NCI-H345 treated with DMSO at 0.1 percent for 48 hours (cell line): ENCODE data around the gene NHLRC3.
"Not testable (repeated sequence)": the region's sequence is repeated elsewhere in the genome, so short reads cannot be mapped to it uniquely, and the experiment has no call there.

Experiments used
- DNase-seq: peaks from one replicate; lab custom pipeline; 2025; ENCODE audit not compliant: unreplicated experiment; lab: John Stamatoyannopoulos, UW

The NHLRC3 gene

DNA sequence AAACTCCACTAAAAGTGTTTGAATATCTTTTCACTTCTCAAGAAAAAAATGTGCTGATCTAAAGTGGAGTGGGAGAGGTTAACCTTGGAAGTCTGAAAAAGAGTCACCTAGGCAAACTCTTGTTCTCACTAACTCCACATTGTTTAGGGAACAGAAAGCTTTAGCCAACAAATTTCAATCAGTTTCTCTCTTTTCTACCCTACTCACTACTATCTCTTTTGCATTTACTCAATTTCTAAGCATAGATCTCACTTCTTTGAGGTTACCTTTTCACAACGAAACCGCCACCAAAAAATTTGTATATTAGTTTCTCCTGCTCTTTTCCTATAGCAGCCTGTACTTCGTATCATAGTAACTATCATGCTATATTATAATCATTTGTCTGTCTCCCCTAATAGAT lies 6.3 kb downstream of the NHLRC3 start:
- DNase-seq = no peak

DNA sequence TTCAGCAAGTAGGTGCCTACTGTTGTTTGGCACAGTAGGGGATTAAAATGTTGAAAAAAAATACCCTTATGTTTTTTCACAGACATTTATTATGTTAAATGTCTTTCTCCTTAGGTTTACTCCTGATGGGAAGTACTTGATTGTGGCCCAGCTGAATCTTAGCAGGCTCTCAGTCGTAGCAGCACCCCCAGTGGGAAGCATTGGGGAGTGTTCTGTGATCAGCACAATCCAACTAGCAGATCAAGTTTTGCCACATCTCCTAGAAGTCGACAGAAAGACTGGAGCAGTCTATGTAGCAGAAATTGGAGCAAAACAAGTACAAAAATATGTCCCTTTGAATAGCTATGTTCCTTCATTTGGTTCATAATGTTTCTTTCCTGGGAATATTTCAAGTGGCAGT lies 9.3 kb downstream of the NHLRC3 start:
- DNase-seq = no peak

DNA sequence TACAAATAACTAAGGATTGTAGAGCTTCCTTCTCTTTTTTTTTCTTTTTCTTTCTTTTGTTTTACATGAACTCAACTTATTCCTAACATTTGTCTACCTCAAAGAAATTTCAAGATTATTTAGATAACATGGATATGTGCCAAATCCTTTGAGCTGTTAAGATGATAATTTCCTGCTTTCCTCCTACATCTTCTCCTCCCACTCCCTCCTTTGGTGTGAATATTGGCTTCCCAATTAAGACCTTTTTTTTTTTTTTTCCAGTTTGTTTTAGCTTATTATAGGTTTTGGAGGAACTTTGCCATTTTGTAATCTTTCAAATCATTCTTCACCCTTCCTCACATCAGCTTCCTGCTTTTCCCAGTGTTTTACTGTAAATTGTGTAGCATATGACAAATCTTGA lies 10.6 kb downstream of the NHLRC3 start:
- DNase-seq = no peak

GRCh38 chr13:39049274-39049673 lies 11.0 kb downstream of the NHLRC3 start:
- no peak for DNase-seq

DNA sequence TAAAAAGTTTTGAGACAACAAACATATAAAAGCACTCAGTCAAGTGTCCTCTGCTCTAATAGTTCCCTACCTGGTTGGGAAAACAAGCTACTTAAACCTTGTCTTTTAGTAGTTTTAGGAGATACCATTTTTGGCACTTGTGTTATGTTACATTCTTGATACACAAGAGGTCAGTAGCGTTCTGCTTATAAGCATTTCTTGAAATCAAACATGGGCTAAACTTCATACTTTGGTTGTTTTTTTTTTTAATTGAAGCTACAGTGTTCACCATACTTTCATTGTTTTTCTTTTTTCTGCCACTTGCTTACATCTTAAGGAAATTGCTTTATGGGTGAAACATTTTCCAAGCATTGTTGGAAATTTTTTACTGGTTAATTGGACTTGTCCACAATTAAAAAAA lies 12.9 kb downstream of the NHLRC3 start:
- DNase-seq = peak; percentile 45

DNA sequence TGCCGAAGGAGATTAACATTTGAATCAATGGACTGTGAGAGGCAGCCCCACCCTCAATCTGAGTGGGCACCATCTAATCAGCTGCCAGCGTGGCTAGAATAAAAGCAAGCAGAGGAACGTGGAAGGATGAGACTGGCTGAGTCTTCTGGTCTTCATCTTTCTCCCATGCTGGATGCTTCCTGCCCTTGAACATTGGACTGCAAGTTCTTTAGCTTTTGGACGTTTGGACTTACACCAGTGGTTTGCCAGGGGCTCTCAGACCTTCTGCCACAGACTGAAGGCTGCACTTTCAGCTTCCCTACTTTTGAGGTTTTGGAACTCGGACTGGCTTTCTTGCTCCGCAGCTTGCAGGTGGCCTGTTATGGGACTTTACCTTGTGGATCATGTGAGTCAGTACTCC lies 14.7 kb downstream of the NHLRC3 start:
- no peak for DNase-seq

GRCh38 chr13:39054112-39054511 lies 15.9 kb downstream of the NHLRC3 start:
- no peak for DNase-seq

GRCh38 chr13:39056018-39056417 lies 17.8 kb downstream of the NHLRC3 start:
- DNase-seq = no peak

DNA sequence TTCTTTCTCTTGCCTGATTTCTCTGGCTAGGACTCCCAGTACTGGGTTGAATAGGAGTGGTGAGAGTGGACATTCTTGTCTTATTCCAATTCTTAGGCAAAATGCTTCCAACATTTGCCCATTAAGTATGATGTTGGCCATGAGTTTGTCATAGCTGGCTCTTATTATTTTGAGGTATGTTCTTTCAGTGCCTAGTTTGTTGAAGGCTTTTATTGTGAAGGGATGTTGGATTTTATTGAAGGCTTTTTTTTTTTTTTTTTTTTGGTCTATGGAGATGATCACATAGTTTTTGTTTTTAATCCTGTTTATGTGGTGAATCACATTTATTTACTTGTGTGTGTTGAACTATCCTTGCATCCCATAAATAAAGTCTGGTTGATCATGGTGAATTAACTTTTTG lies 19.8 kb downstream of the NHLRC3 start:
- DNase-seq = no peak

GRCh38 chr13:39062004-39062403 lies 23.7 kb downstream of the NHLRC3 start:
- no peak for DNase-seq

DNA sequence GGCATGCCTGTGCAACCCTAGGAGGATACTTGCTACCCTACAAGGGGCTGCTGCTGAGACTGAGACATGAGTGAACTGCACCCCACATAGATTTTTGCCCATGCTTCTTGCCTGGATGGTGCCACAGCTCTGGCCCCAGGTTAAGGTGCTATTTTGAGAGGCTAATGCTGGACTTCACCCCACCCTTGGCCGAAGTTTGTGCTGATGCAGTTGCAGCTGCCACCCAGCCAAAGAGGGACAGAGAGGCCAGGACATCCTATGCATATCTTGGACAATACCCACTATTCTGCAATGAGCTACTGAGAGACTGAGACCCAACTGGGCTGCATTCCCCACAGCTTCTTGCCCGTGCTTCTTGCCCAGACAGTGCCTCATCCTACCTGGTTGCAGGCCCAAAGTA lies 34.6 kb downstream of the NHLRC3 start:
- no peak for DNase-seq

DNA sequence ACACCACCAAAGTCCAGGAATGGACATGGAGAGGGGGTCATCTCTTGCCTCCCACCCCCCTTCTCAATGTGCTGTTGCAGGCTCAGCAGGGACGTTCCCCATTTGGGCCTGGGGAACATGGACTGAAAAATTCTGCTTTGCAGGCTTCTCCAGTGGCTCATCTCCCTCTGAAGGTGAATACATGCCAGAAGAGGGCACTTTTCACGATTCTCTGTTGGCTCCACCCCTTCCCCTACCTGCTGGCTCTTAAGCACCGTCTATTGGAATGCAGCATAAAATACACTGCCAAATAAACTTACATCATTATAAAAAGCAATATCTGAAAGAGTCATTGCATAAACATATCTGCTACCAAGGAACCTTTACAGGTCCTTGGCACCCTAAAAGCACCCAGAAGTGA lies 35.7 kb downstream of the NHLRC3 start:
- DNase-seq = no peak

- not testable (repeated sequence) for DNase-seq
Observed at GRCh38 chr13:39086251-39086945, 48.1 kb downstream of the NHLRC3 start.

GRCh38 chr13:39091586-39091985 lies 53.3 kb downstream of the NHLRC3 start:
- DNase-seq = no peak

- DNase-seq = no peak
Observed at GRCh38 chr13:39095500-39095899, 57.2 kb downstream of the NHLRC3 start.

DNA sequence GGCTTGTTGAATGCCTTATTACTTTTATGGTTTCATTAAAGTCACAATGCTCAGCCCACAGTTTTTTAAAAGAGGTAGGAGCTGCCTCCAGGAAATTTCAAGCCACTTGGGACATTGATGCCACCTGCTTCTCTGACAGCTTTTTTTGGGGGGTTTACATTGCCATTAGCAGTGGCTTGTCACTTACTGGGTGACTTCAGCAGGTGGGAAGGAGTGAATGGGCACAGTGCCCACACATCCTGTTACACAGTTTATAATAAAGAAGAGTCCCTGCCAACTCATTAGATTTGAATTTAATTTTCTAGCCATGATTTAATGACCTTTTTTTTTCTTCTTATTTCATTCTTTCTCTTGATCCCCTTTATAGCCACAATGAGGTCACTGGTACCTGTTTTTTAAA lies 61.0 kb downstream of the NHLRC3 start:
- peak; percentile 29 for DNase-seq
